Stomach (tissue), 4 donors: Measurements from ENCODE around the gene CACNG5.

ENCODE experiments used
- CTCF ChIP-seq, 7 experiments: fragments of 450-650 bp in 4 of 7; fragments of 200-600 bp in 3 of 7; sonication (generic) in 3 of 7; IDR thresholded peaks; one replicate each; pipeline ENCODE4 v1.5.1; 2016 to 2019; ENCODE audit warnings: antibody characterized with exemption in 7 of 7, control low read depth in 2 of 7, mild to moderate bottlenecking in 1 of 7
- EP300 ChIP-seq: sonication (generic); formaldehyde crosslinking; IDR thresholded peaks from one replicate; pipeline ENCODE4 v1.6.1; 2017; ENCODE audit warnings: antibody characterized with exemption
- POLR2A ChIP-seq, 4 donors: fragments of 450-650 bp; IDR thresholded peaks; one replicate each; pipeline ENCODE4 v1.6.1; 2016; ENCODE audit warnings: antibody characterized with exemption in 4 of 4, control low read depth in 2 of 4, mild to moderate bottlenecking in 1 of 4, moderate library complexity in 1 of 4

GRCh38 chr17:66855204-66855603 is 20.3 kb downstream of the CACNG5 start:
- TF ChIP-seq CTCF (IDR thresholded peaks at IDR 0.05) (no peak), EP300 (no peak), POLR2A (IDR thresholded peaks at IDR 0.05) (no peak)
